Measurements from ENCODE around the gene RPL18A.

Gene RPL18A

DNA sequence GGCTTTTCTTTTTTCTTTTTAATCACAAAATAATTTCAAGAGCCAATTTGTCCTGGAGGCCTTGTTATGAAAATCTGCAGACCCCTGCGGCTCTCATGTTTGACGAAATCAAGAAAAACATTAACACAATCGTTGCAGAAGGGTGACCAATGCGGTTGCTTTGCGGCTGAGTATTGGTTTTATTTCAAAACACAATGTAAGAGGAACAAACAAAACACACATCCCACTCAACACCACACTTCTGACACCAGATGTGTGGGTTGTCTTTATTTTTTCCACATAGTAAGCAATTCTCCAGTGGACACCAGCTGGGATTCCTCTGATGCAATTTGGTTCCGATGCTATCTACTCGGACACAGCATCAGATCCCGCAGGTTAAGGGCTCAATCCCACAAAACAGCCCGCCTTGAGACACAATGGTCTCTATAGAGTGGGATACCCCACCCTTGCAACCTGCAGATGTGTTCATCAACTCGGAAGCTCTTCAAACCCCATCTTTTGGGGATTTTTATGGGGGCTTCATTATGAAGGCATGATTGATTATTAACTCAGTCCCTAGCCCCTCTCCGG is 51.2 kb downstream of the RPL18A start:
- DNase-seq, result no peak
